LNCAP (cell line): ENCODE results near the gene ANP32A.

Source experiments
- TF ChIP-seq, protein P1 (sequence below): fragments of 450-650 bp; IDR thresholded peaks from 2 replicates; pipeline ENCODE4 v1.5.1; 2017; ENCODE audit warnings: mild to moderate bottlenecking

Gene ANP32A

DNA sequence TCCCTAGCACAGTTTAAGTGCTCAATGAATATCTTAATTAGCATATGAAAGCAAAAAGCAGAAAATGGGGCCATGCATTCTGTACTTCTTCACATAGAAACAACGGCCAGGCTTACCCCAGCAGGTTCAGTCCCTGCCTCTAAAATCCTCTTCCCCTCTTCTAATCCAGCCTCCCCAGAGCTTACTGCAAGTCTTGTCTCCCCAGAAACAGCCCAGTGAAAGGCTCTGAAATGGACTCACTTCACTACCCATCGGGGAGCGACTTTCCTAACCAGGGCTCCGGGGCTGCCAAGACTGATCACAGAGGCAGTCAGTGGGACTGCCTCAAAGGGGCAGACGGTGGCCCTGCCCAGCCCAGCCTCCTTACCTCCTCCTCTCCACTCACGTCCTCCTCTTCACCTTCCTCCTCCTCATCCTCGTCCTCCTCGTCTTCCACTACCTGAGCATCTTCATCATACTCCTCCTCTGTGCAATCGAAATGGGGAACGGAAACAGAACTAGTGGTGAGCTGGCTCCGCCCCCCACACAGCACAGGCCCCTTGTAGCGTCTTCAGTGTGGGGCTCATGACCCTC, 38.0 kb downstream of the ANP32A start:
- TF ChIP-seq, protein P1, sequence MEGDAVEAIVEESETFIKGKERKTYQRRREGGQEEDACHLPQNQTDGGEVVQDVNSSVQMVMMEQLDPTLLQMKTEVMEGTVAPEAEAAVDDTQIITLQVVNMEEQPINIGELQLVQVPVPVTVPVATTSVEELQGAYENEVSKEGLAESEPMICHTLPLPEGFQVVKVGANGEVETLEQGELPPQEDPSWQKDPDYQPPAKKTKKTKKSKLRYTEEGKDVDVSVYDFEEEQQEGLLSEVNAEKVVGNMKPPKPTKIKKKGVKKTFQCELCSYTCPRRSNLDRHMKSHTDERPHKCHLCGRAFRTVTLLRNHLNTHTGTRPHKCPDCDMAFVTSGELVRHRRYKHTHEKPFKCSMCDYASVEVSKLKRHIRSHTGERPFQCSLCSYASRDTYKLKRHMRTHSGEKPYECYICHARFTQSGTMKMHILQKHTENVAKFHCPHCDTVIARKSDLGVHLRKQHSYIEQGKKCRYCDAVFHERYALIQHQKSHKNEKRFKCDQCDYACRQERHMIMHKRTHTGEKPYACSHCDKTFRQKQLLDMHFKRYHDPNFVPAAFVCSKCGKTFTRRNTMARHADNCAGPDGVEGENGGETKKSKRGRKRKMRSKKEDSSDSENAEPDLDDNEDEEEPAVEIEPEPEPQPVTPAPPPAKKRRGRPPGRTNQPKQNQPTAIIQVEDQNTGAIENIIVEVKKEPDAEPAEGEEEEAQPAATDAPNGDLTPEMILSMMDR, result no peak

DNA sequence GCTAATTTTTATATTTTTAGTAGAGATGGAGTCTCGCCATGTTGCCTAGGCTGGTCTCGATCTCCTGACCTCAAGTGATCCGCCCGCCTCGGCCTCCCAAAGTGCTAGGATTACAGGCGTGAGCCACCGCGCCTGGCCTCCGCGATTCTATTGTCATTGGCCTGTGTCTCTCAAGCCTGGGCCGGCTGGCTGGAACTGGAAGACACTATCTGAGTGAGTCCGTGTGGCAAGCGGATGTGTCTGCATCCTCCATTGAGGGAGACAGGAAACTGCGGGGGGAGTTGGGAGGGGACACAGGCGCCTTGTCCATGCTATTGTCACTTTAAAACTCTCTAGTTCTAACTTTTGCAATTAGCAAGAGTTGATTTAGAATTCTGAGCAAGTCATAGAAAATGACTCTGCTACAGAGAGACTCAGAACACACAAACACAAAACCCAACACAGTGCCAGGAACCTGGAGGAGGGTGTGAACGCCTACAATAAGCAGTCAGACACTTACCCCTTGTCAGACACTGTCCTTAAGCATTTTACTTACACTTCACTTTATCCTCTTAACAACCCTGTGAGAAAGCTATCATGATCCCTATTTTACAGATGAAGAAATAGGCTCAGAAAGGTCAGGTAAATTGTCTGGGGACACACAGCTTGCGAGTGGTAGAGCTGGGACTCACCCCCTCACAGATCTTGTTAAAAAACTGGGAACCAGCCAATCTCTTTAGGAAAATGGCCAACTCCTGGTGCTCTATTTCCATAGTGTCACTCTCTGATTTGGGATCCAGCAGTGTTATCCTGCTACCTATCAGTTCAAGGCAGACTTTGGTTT, 38.7 kb downstream of the ANP32A start:
- TF ChIP-seq, protein P1, result no peak

DNA sequence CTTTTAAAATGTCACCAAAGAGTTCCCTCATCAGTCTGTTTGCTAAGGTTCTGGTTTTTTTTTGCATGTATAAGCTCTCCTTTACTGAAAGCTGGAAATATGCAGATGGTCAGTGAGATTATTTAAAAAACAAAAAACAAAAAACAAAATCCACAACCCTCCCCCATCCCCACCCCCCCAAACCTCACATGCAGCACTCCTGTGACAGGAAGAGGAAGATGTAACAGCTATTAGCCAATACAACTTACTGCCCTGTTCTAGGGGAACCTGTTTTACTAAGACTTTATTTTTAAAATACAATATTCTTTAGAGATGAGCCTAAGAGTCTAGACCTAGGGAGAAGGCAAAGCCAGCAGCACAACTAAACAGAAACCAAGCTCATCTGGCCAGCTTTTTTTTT, 39.5 kb downstream of the ANP32A start:
- TF ChIP-seq, protein P1, result no peak

DNA sequence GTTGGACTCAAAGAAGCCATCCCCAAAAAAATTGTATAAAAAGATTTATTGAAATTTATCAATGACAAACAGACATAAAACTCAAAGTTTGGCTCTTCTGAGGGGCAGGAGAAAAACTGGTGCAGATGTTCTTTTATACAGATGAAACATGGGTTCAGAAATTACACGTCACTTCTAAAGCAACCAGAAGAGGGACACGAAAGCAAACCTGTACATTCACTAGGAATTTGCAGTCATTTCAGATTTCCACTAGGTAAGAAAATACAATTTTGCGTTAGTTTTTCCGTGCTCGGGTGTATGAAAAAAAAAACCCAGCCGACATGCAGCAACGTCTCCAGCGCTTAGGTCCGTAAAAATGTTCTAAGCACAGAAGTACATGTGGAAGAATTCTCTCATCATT, 41.8 kb downstream of the ANP32A start:
- TF ChIP-seq, protein P1, result no peak

DNA sequence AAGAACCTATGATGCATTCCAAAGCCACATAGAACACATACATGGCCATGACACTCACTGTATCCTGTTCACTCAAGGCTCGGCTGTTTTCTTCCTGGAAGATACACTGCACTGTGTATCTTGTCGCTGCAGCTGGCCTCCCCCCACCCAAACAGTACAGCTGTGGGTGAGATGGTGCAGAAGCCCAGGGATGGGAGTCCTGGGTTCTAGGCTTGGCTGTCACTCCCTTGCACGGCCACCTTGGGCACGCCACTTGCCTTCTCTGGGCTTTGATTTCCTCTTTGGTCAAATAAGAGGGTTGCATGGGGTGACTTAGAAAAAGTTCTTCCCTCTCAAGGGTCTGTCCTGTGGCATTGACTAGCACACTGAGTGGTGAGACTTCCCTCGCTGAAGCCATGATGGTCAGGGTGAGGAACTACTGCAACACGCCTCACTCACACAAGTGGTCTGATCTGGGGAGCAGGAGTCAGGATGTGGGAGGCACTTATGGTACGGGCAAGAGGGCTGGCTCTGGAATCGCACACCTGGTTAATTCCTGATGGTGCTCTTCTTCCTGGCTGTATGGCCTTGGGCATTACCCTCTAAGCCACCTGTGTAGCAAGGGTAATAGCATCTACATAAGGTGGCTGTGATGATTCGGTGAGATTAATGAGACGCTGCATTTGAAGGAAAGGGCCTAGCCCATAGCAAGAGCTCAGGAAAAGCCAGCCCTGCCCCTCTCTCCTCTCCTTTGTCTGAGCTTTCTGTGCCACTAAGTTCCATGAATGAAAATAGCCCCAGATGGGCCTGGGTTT, 44.0 kb downstream of the ANP32A start:
- TF ChIP-seq, protein P1, result no peak

DNA sequence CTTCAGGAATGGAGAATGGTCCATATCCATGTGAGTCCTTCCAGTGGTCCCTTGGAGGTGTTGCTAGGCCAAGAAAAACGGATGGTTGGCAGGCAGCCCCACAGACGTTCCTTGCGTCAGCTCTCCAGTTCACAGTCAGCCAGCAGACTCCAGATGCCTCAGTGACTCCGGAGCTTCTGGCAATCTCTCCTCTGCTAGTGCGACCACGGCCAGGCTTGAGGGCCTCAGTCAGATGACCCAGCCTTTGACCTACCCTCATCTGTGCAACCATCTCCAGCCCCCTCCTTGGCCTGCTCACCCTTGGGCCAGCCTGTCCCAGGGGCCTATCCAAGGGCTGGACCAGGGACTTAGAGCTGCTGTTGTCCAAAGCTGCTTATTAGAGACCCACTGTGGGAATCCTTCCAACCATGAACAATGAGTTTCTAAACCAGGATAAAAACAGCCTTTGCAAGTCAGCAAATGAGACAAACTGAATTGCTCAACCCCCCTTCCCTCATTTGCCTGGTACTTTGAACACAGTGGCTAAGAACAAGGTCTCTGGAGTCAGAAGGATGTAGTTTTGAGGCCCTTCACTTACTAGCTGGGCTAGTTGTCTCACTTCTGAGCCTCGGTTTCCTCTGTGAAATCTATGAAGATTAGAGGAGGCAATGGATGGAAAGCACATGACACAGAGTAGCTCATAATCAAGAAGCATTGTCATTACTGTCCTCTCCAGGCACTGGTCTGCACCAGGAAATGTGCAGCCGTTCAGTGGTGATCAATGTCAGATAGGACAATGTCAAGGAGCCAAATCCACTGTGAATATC, 44.8 kb downstream of the ANP32A start:
- TF ChIP-seq, protein P1, result no peak

DNA sequence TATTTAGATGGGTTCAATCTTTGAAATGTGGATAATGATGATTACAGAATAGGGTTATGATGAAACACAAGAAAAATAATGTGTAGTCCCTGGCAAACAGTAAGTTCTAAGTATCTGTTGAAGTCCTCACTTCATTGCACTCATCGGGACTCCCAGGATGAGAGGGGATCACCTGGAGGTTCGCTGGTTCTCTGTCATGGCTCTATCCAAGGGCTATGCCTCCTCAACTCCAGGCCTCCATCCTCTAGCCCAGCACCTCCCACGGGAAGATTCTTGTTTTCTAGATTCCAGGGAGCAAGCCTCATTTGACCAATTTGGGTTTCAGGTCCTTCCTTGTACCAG, 45.5 kb downstream of the ANP32A start:
- TF ChIP-seq, protein P1, result no peak
